Activated T-helper 17 cell treated with anti-CD3 and anti-CD28 coated beads, Interleukin-2, amount 50 U/mL, for 72 hours (primary cell): Measurements from ENCODE around the gene CTCFL. TPM values are rescaled to one million over a fixed set of nuclear protein-coding genes. Genes with fewer than 3 reads are reported as not detected.

Experiments used
- ATAC-seq: fragments of 150-1000 bp; cut with Tn5 transposase; replicated peaks from 2 replicates; pipeline ENCODE4 v1.10.0; 2021; ENCODE audit warnings: mild to moderate bottlenecking, moderate library complexity
- H3K27ac Mint-ChIP-seq: one replicate; pipeline ENCODE4 v1.8.0; 2022; ENCODE audit warnings: mixed read lengths
- H3K27me3 Mint-ChIP-seq: one replicate; pipeline ENCODE4 v1.8.0; 2022; ENCODE audit warnings: mixed read lengths
- H3K36me3 Mint-ChIP-seq: one replicate; pipeline ENCODE4 v1.8.0; 2022; ENCODE audit warnings: low read depth, mild to moderate bottlenecking, mixed read lengths
- H3K4me1 Mint-ChIP-seq: one replicate; pipeline ENCODE4 v1.8.0; 2022; ENCODE audit warnings: mixed read lengths
- H3K4me3 Mint-ChIP-seq: one replicate; pipeline ENCODE4 v1.8.0; 2022; ENCODE audit warnings: mild to moderate bottlenecking, mixed read lengths
- H3K9me3 Mint-ChIP-seq: one replicate; pipeline ENCODE4 v1.8.0; 2022; ENCODE audit warnings: mixed read lengths
- total RNA-seq, 2 donors: library from RNA; stranded (reverse); gene quantifications; one replicate each; pipeline ENCODE4 v1.2.3, GENCODE V29; 2022

Gene CTCFL
- total RNA-seq, 2 donors from 2014 or later = not detected

GRCh38 chr20:57530327-57530981 is 5.5 kb upstream of the CTCFL start:
- peaks cover 25% of the 10 kb centered on the region for H3K27me3 Mint-ChIP-seq
- H3K4me1 Mint-ChIP-seq = no peaks in the 10 kb centered on the region
- H3K9me3 Mint-ChIP-seq = no peaks in the 10 kb centered on the region
- H3K27ac Mint-ChIP-seq = no peak overlapping the region
- no peak overlapping the region for H3K4me3 Mint-ChIP-seq
- no peaks in the 10 kb centered on the region for H3K36me3 Mint-ChIP-seq
- no peak for ATAC-seq

GRCh38 chr20:57529810-57530209 is 4.9 kb upstream of the CTCFL start:
- Mint-ChIP-seq H3K4me3 (no peak overlapping the region), H3K9me3 (no peaks in the 10 kb centered on the region), H3K27me3 (peaks cover 21% of the 10 kb centered on the region), H3K4me1 (no peaks in the 10 kb centered on the region), H3K36me3 (no peaks in the 10 kb centered on the region), H3K27ac (no peak overlapping the region)
- ATAC-seq = no peak

- H3K9me3 Mint-ChIP-seq = no peaks in the 10 kb centered on the region
- peaks cover 16% of the 10 kb centered on the region for H3K27me3 Mint-ChIP-seq
- ATAC-seq = no peak
- H3K4me1 Mint-ChIP-seq = no peaks in the 10 kb centered on the region
- H3K36me3 Mint-ChIP-seq = no peaks in the 10 kb centered on the region
- no peak overlapping the region for H3K27ac Mint-ChIP-seq
- H3K4me3 Mint-ChIP-seq = no peak overlapping the region
Measured at GRCh38 chr20:57529160-57529585, 4.2 kb upstream of the CTCFL start.

GRCh38 chr20:57528148-57528547 is 3.2 kb upstream of the CTCFL start:
- no peak for ATAC-seq
- H3K27me3 Mint-ChIP-seq = peaks cover 8% of the 10 kb centered on the region
- H3K27ac Mint-ChIP-seq = no peak overlapping the region
- H3K4me1 Mint-ChIP-seq = peaks cover under 1% of the 10 kb centered on the region
- H3K36me3 Mint-ChIP-seq = no peaks in the 10 kb centered on the region
- H3K4me3 Mint-ChIP-seq = no peak overlapping the region
- H3K9me3 Mint-ChIP-seq = no peaks in the 10 kb centered on the region

- H3K4me1 Mint-ChIP-seq = peaks cover 4% of the 10 kb centered on the region
- no peak overlapping the region for H3K27ac Mint-ChIP-seq
- H3K4me3 Mint-ChIP-seq = no peak overlapping the region
- H3K9me3 Mint-ChIP-seq = no peaks in the 10 kb centered on the region
- H3K27me3 Mint-ChIP-seq = peaks cover 4% of the 10 kb centered on the region
- ATAC-seq = no peak
- no peaks in the 10 kb centered on the region for H3K36me3 Mint-ChIP-seq
Measured at GRCh38 chr20:57527728-57528127, 2.8 kb upstream of the CTCFL start.

- Mint-ChIP-seq H3K36me3 (no peaks in the 10 kb centered on the region), H3K9me3 (no peaks in the 10 kb centered on the region), H3K27me3 (peaks cover 2% of the 10 kb centered on the region), H3K4me3 (no peak overlapping the region), H3K4me1 (peaks cover 9% of the 10 kb centered on the region), H3K27ac (no peak overlapping the region)
- ATAC-seq = no peak
Measured at GRCh38 chr20:57526885-57527460, 2.0 kb upstream of the CTCFL start.

GRCh38 chr20:57526087-57526884 is 1.3 kb upstream of the CTCFL start:
- Mint-ChIP-seq H3K27me3 (peaks cover 2% of the 10 kb centered on the region), H3K9me3 (no peaks in the 10 kb centered on the region), H3K4me1 (peaks cover 9% of the 10 kb centered on the region), H3K36me3 (no peaks in the 10 kb centered on the region), H3K27ac (no peak overlapping the region), H3K4me3 (no peak overlapping the region)
- no peak for ATAC-seq

- Mint-ChIP-seq H3K4me3 (no peak overlapping the region), H3K4me1 (peaks cover 9% of the 10 kb centered on the region), H3K36me3 (no peaks in the 10 kb centered on the region), H3K27me3 (peaks cover 2% of the 10 kb centered on the region), H3K27ac (no peak overlapping the region), H3K9me3 (no peaks in the 10 kb centered on the region)
- ATAC-seq = no peak
Measured at GRCh38 chr20:57525328-57526086, 567 bp upstream of the CTCFL start.

GRCh38 chr20:57523782-57524181 is 1.2 kb downstream of the CTCFL start:
- ATAC-seq = no peak
- H3K4me1 Mint-ChIP-seq = peaks cover 9% of the 10 kb centered on the region
- H3K27ac Mint-ChIP-seq = no peak overlapping the region
- H3K36me3 Mint-ChIP-seq = no peaks in the 10 kb centered on the region
- H3K4me3 Mint-ChIP-seq = no peak overlapping the region
- H3K27me3 Mint-ChIP-seq = peaks cover 2% of the 10 kb centered on the region
- H3K9me3 Mint-ChIP-seq = no peaks in the 10 kb centered on the region

GRCh38 chr20:57522380-57523140 is 2.4 kb downstream of the CTCFL start:
- H3K4me1 Mint-ChIP-seq = peaks cover 9% of the 10 kb centered on the region
- H3K27ac Mint-ChIP-seq = no peak overlapping the region
- peaks cover 2% of the 10 kb centered on the region for H3K27me3 Mint-ChIP-seq
- no peaks in the 10 kb centered on the region for H3K9me3 Mint-ChIP-seq
- H3K4me3 Mint-ChIP-seq = no peak overlapping the region
- ATAC-seq = peak; percentile 90
- H3K36me3 Mint-ChIP-seq = no peaks in the 10 kb centered on the region

GRCh38 chr20:57517904-57518303 is 7.0 kb downstream of the CTCFL start:
- H3K9me3 Mint-ChIP-seq = no peaks in the 10 kb centered on the region
- H3K27ac Mint-ChIP-seq = no peak overlapping the region
- H3K27me3 Mint-ChIP-seq = peaks cover 3% of the 10 kb centered on the region
- no peaks in the 10 kb centered on the region for H3K36me3 Mint-ChIP-seq
- no peak for ATAC-seq
- no peak overlapping the region for H3K4me3 Mint-ChIP-seq
- peaks cover 6% of the 10 kb centered on the region for H3K4me1 Mint-ChIP-seq

- Mint-ChIP-seq H3K27ac (no peak overlapping the region), H3K4me1 (no peaks in the 10 kb centered on the region), H3K36me3 (no peaks in the 10 kb centered on the region), H3K27me3 (peaks cover 12% of the 10 kb centered on the region), H3K4me3 (no peak overlapping the region), H3K9me3 (no peaks in the 10 kb centered on the region)
- no peak for ATAC-seq
Measured at GRCh38 chr20:57514273-57514751, 10.6 kb downstream of the CTCFL start.

GRCh38 chr20:57513199-57513598 is 11.7 kb downstream of the CTCFL start:
- ATAC-seq = no peak
- Mint-ChIP-seq H3K27ac (no peak overlapping the region), H3K4me3 (no peak overlapping the region), H3K9me3 (no peaks in the 10 kb centered on the region), H3K4me1 (no peaks in the 10 kb centered on the region), H3K36me3 (no peaks in the 10 kb centered on the region), H3K27me3 (peaks cover 17% of the 10 kb centered on the region)

GRCh38 chr20:57512432-57512831 is 12.5 kb downstream of the CTCFL start:
- H3K4me1 Mint-ChIP-seq = no peaks in the 10 kb centered on the region
- H3K4me3 Mint-ChIP-seq = no peak overlapping the region
- H3K9me3 Mint-ChIP-seq = no peaks in the 10 kb centered on the region
- no peaks in the 10 kb centered on the region for H3K36me3 Mint-ChIP-seq
- ATAC-seq = no peak
- H3K27me3 Mint-ChIP-seq = peaks cover 17% of the 10 kb centered on the region
- H3K27ac Mint-ChIP-seq = no peak overlapping the region
